PC-3 (cell line): Measurements from ENCODE around the gene USP22. TPM values are rescaled to one million over a fixed set of nuclear protein-coding genes. Genes with fewer than 3 reads are reported as not detected.

ENCODE experiments used
- ATAC-seq: fragments of 200-7000 bp; cut with Tn5 transposase; 2 replicates; pipeline ENCODE4 v1.9.1; 2020; ENCODE audit warnings: mild to moderate bottlenecking, moderate library complexity
- BruUV-seq: library from RNA; stranded (reverse); fragments of 400-500 nt; replicated peaks from 2 replicates; lab custom pipeline; 2021; lab: Mats Ljungman, UMichigan
- CTCF ChIA-PET: fragments of 300-600 bp; sonication (Branson Sonifier 250); formaldehyde crosslinking; loops from one replicate; lab custom pipeline; 2022; ENCODE audit warnings: antibody characterized with exemption; lab: Charles Lee
- POLR2A ChIA-PET: fragments of 300-600 bp; sonication (Branson Sonifier 250); formaldehyde crosslinking; loops from one replicate; lab custom pipeline; 2022; ENCODE audit warnings: antibody characterized with exemption; ENCODE audit not compliant: unreplicated experiment; lab: Charles Lee
- DNase-seq: peaks from one replicate; pipeline ENCODE4 v3.0.0-alpha.2; 2015
- H2AFZ ChIP-seq: fragments of 300-600 bp; sonication (generic); 2 replicates; pipeline ENCODE4 v1.6.0; 2016; ENCODE audit warnings: antibody characterized with exemption, low read length
- H3F3A ChIP-seq: fragments of 300-600 bp; sonication (generic); one replicate; pipeline ENCODE4 v1.6.0; 2017; ENCODE audit warnings: antibody characterized with exemption, low read length, control low read depth, mild to moderate bottlenecking; ENCODE audit not compliant: unreplicated experiment
- H3K27ac ChIP-seq: fragments of 300-600 bp; sonication (generic); 2 replicates; pipeline ENCODE4 v1.5.1; 2016; ENCODE audit warnings: mild to moderate bottlenecking, low read length
- H3K27me3 ChIP-seq: fragments of 300-600 bp; sonication (generic); 2 replicates; pipeline ENCODE4 v1.6.1; 2016; ENCODE audit warnings: low read length, mixed read lengths
- H3K36me3 ChIP-seq: fragments of 300-600 bp; sonication (generic); 2 replicates; pipeline ENCODE4 v1.6.1; 2016; ENCODE audit warnings: low read depth, mixed run types, low read length, mixed read lengths
- H3K4me1 ChIP-seq: fragments of 300-600 bp; sonication (generic); 2 replicates; pipeline ENCODE4 v1.5.1; 2016; ENCODE audit warnings: low read length; ENCODE audit not compliant: insufficient read depth
- H3K4me2 ChIP-seq: fragments of 300-600 bp; sonication (generic); 2 replicates; pipeline ENCODE4 v1.6.0; 2016; ENCODE audit warnings: low read length
- H3K4me3 ChIP-seq: fragments of 300-600 bp; sonication (generic); 2 replicates; pipeline ENCODE4 v1.5.1; 2016; ENCODE audit warnings: mild to moderate bottlenecking, low read length, mixed read lengths
- H3K79me2 ChIP-seq: fragments of 300-600 bp; sonication (generic); 2 replicates; pipeline ENCODE4 v1.6.1; 2017; ENCODE audit warnings: low read length, mixed read lengths
- H3K9ac ChIP-seq: fragments of 300-600 bp; sonication (generic); 2 replicates; pipeline ENCODE4 v1.6.0; 2016; ENCODE audit warnings: mild to moderate bottlenecking, low read length
- H3K9me2 ChIP-seq: fragments of 300-600 bp; sonication (generic); replicated peaks from 2 replicates; pipeline ENCODE4 v1.6.1; 2016; ENCODE audit warnings: mixed run types, low read length, mixed read lengths
- H3K9me3 ChIP-seq: fragments of 300-600 bp; sonication (generic); 2 replicates; pipeline ENCODE4 v1.6.1; 2016; ENCODE audit warnings: low read length, mixed read lengths
- H4K20me1 ChIP-seq: fragments of 300-600 bp; sonication (generic); 2 replicates; pipeline ENCODE4 v1.6.1; 2016; ENCODE audit warnings: low read length, mixed read lengths
- EZH2 ChIP-seq: fragments of 300-600 bp; sonication (generic); IDR thresholded peaks from one replicate; pipeline ENCODE4 v1.6.1; 2017; ENCODE audit warnings: antibody characterized with exemption, mild to moderate bottlenecking, low read length; ENCODE audit not compliant: unreplicated experiment
- EZH2phosphoT487 ChIP-seq: fragments of 300-600 bp; sonication (generic); IDR thresholded peaks from 2 replicates; pipeline ENCODE4 v1.6.1; 2018; ENCODE audit warnings: mild to moderate bottlenecking, antibody characterized with exemption, low read length, borderline replicate concordance
- intact Hi-C: fragments of 100-400 bp; cut with micrococcal nuclease; formaldehyde crosslinking; loops from 2 replicates; pipeline ENCODE4 v1.9.0; 2023
- total RNA-seq: library from RNA; depleted of rRNA; stranded (reverse); fragments of >200 nt; gene quantifications from 2 replicates; pipeline ENCODE4 v1.2.3, GENCODE V29; 2014
- TF ChIP-seq, protein P1 (sequence below): fragments of 300-600 bp; sonication (generic); conservative IDR thresholded peaks from 2 replicates; pipeline ENCODE4 v1.5.1; 2017; ENCODE audit warnings: antibody characterized with exemption, low read depth, mild to moderate bottlenecking, low read length

The USP22 gene
- total RNA-seq, 1 experiment from 2014 or later: 188 TPM

DNA sequence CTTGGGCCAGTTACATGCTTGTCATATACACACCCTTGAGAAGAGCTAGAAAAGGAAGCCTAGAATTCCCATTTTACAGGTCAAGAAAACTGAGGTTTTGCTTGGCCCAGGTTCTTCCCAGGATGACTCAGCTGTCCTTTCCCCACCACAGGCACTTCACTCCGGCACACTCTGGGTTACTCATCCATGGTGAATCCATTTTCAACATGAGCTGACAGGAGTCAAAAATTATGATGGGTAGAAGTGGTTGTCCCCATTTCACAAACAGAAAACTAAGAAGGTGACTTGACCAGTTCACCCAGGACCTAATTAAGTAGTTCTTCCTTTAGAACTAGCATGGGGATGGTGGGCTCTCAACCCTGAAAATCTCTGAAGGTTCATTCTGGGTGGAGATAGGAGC is 67.2 kb downstream of the USP22 start:
- no peaks in the 10 kb centered on the region for H3K9me2 ChIP-seq
- ChIA-PET CTCF (no interaction called here), POLR2A (no interaction called here)
- H3K27ac ChIP-seq: no peak overlapping the region
- no peaks in the 10 kb centered on the region for H3K4me1 ChIP-seq
- no peaks in the 10 kb centered on the region for H3K9me3 ChIP-seq
- H2AFZ ChIP-seq: no peak overlapping the region
- DNase-seq (peak; percentile 43), ATAC-seq (no peak)
- no peaks in the 10 kb centered on the region for H3K36me3 ChIP-seq
- TF ChIP-seq EZH2phosphoT487: no peak
- TF ChIP-seq, protein P1, sequence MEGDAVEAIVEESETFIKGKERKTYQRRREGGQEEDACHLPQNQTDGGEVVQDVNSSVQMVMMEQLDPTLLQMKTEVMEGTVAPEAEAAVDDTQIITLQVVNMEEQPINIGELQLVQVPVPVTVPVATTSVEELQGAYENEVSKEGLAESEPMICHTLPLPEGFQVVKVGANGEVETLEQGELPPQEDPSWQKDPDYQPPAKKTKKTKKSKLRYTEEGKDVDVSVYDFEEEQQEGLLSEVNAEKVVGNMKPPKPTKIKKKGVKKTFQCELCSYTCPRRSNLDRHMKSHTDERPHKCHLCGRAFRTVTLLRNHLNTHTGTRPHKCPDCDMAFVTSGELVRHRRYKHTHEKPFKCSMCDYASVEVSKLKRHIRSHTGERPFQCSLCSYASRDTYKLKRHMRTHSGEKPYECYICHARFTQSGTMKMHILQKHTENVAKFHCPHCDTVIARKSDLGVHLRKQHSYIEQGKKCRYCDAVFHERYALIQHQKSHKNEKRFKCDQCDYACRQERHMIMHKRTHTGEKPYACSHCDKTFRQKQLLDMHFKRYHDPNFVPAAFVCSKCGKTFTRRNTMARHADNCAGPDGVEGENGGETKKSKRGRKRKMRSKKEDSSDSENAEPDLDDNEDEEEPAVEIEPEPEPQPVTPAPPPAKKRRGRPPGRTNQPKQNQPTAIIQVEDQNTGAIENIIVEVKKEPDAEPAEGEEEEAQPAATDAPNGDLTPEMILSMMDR: no peak
- TF ChIP-seq EZH2: no peak
- intact Hi-C loops: no loop called here
- H3K27me3 ChIP-seq: peaks cover 10% of the 10 kb centered on the region; the same call in 1 of the 2 replicates
- H3K79me2 ChIP-seq: no peaks in the 10 kb centered on the region
- no peaks in the 10 kb centered on the region for H4K20me1 ChIP-seq
- H3K4me3 ChIP-seq: no peak overlapping the region
- H3K9ac ChIP-seq: no peak overlapping the region
- no peak overlapping the region for H3K4me2 ChIP-seq
- BruUV-seq: no TSS peak
- H3F3A ChIP-seq: no peaks in the 10 kb centered on the region

DNA sequence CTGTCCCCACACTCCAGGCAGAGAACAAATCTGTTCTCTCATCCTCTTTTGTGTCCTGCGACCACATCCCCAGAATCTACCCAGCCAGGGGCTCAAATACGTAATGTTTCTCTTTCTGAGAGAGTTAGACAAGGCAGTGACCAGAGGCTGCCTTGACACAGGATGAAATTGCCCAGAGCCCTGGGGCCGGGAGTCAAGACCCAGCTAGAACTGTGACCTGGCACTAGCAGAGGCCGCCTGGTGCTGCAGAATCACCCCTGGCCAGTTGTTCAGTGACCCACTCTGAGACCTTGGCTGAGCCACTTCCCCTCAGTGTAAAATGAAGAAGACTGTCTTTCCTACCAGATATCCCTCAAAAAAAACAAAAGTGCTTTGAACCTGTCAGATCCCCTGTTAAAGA is 72.5 kb downstream of the USP22 start:
- TF ChIP-seq EZH2: no peak
- TF ChIP-seq EZH2phosphoT487: no peak
- TF ChIP-seq, protein P1: no peak
- DNase-seq: no peak
- no peak overlapping the region for H2AFZ ChIP-seq
- peaks cover 10% of the 10 kb centered on the region; the same call in 1 of the 2 replicates for H3K27me3 ChIP-seq
- no peak overlapping the region for H3K27ac ChIP-seq
- ChIA-PET CTCF (no interaction called here), POLR2A (no interaction called here)
- no peak for ATAC-seq
- H4K20me1 ChIP-seq: no peaks in the 10 kb centered on the region
- no peak overlapping the region for H3K4me3 ChIP-seq
- no TSS peak for BruUV-seq
- H3K79me2 ChIP-seq: no peaks in the 10 kb centered on the region
- no peaks in the 10 kb centered on the region for H3F3A ChIP-seq
- no peaks in the 10 kb centered on the region for H3K4me1 ChIP-seq
- intact Hi-C loops: no loop called here
- no peak overlapping the region for H3K4me2 ChIP-seq
- no peak overlapping the region for H3K9ac ChIP-seq
- H3K9me3 ChIP-seq: no peaks in the 10 kb centered on the region
- H3K36me3 ChIP-seq: no peaks in the 10 kb centered on the region
- H3K9me2 ChIP-seq: no peaks in the 10 kb centered on the region

DNA sequence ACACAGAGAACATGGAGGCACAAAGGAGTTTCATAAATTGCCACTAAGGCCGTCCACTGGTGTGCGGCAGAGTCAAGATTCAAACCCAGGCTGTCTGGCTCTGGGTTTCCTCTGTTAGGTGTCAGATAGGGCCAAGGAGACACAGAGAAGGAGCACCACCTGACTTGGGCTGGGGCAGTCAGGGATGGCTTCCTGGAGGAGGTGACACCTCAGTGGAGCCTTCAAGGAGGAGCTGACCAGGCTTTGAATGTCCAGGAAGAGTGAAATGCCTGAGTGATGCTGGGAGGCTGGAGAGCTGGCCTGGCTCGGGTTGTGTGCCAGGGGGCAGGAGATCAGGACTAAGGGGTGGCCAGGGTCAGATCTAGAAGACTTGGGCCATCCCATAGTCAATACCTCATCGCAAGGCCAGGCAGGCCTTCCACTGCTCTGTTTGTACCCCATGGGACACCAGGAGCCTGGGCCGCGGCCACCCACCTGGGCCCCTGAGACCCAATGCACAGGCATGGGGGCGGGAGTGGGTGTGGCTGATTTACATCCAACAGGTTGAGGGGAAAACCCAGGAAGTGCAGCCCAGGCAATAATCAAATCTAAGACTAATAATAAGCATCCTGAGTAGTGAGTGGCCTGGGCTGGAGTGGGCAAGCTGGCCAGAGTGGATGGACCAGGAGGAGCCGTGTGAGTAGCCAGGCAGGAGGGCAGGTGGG is 73.7 kb downstream of the USP22 start:
- intact Hi-C loops: no loop called here
- Histone ChIP-seq H3K4me3 (no peak overlapping the region), H3K9me3 (no peaks in the 10 kb centered on the region), H2AFZ (no peak overlapping the region), H4K20me1 (no peaks in the 10 kb centered on the region), H3K9ac (no peak overlapping the region), H3K4me2 (no peak overlapping the region), H3K27me3 (peaks cover 7% of the 10 kb centered on the region; the same call in 1 of the 2 replicates), H3K79me2 (no peaks in the 10 kb centered on the region), H3F3A (no peaks in the 10 kb centered on the region), H3K36me3 (no peaks in the 10 kb centered on the region), H3K9me2 (no peaks in the 10 kb centered on the region), H3K27ac (no peak overlapping the region), H3K4me1 (no peaks in the 10 kb centered on the region)
- DNase-seq (no peak), ATAC-seq (no peak)
- ChIA-PET POLR2A (no interaction called here), CTCF (no interaction called here)
- no TSS peak for BruUV-seq
- no peak for TF ChIP-seq EZH2phosphoT487
- no peak for TF ChIP-seq EZH2
- TF ChIP-seq, protein P1: no peak
